ENCODE data around the gene CA5A. TPM values are rescaled to one million over a fixed set of nuclear protein-coding genes. Genes with fewer than 3 reads are reported as not detected.

The CA5A gene
- total and polyA plus RNA-seq, 2 of the 13 experiments (the other 11 are each of a cell fraction or from before 2014, with no cell fraction given): 66.8 to 106 TPM

GRCh38 chr16:87846705-87847466 lies 89.4 kb downstream of the CA5A start (continued):
- TF ChIP-seq ZNF784 (CRISPR knock-in tag; IDR thresholded peaks at IDR 0.05; ENCODE audit: borderline replicate concordance) (no peak; the same call in 1 of the 2 replicates), RBFOX2 (IDR thresholded peaks at IDR 0.05; ENCODE audit: low read depth, low read length) (peak; percentile 52; the same call in 1 of the 2 replicates), ZNF629 (CRISPR knock-in tag; conservative IDR thresholded peaks at IDR 0.05) (0 out of 2 replicates have a peak, but pooled peaks have one; percentile 59), PCBP1 (IDR thresholded peaks at IDR 0.05; ENCODE audit: borderline replicate concordance, low read depth, low read length) (0 out of 2 replicates have a peak, but pooled peaks have one; percentile 25), AGO2 (optimal IDR thresholded peaks at IDR 0.05; ENCODE audit: low read depth, low read length) (peak; percentile 69), ZSCAN21 (CRISPR knock-in tag; IDR thresholded peaks at IDR 0.05; ENCODE audit: borderline replicate concordance) (0 out of 2 replicates have a peak, but pooled peaks have one; percentile 43), REXO4 (CRISPR knock-in tag; IDR thresholded peaks at IDR 0.05; ENCODE audit: borderline replicate concordance) (0 out of 2 replicates have a peak, but pooled peaks have one; percentile 53), GATAD1 (CRISPR knock-in tag; IDR thresholded peaks at IDR 0.05) (0 out of 2 replicates have a peak, but pooled peaks have one; percentile 20), ZNF598 (CRISPR knock-in tag; IDR thresholded peaks at IDR 0.05; ENCODE audit: borderline replicate concordance) (no peak), ZNF160 (CRISPR knock-in tag; IDR thresholded peaks at IDR 0.05) (peak; percentile 51; the same call in 1 of the 2 replicates), ATF7 (IDR thresholded peaks at IDR 0.05) (no peak), ATF7 (CRISPR knock-in tag; IDR thresholded peaks at IDR 0.05) (0 out of 2 replicates have a peak, but pooled peaks have one; percentile 1), DMAP1 (CRISPR knock-in tag; IDR thresholded peaks at IDR 0.05) (no peak), CERS6 (CRISPR knock-in tag; IDR thresholded peaks at IDR 0.05) (0 out of 2 replicates have a peak, but pooled peaks have one; percentile 56), HNRNPH1 (optimal IDR thresholded peaks at IDR 0.05; ENCODE audit: low read depth, low read length) (peak; percentile 67), ELF1 (CRISPR knock-in tag; IDR thresholded peaks at IDR 0.05) (peak; percentile 43; the same call in 1 of the 2 replicates), ZNF558 (CRISPR knock-in tag; IDR thresholded peaks at IDR 0.05; ENCODE audit: borderline replicate concordance) (0 out of 2 replicates have a peak, but pooled peaks have one; percentile 6), IKZF5 (CRISPR knock-in tag; IDR thresholded peaks at IDR 0.05) (no peak), KLF16 (CRISPR knock-in tag; IDR thresholded peaks at IDR 0.05) (0 out of 4 replicates have a peak, but pooled peaks of 1 of the 2 experiments have one; percentile 25), MAF1 (CRISPR knock-in tag; IDR thresholded peaks at IDR 0.05; ENCODE audit: borderline replicate concordance) (0 out of 2 replicates have a peak, but pooled peaks have one; percentile 9), TERF1 (CRISPR knock-in tag; IDR thresholded peaks at IDR 0.05) (0 out of 2 replicates have a peak, but pooled peaks have one; percentile 43), SPEN (CRISPR knock-in tag; IDR thresholded peaks at IDR 0.05; ENCODE audit: low read depth) (peak; percentile 13; the same call in 1 of the 2 replicates), CHD4 (IDR thresholded peaks at IDR 0.05; ENCODE audit: borderline replicate concordance, low read length) (no peak)
